Tibial nerve (tissue), 4 donors: ENCODE results near the gene EFNA5. TPM values are rescaled to one million over a fixed set of nuclear protein-coding genes. Genes with fewer than 3 reads are reported as not detected.

Source experiments
- DNase-seq, 2 donors: peaks; one replicate each; pipeline ENCODE4 v3.0.0-alpha.2; 2019; ENCODE audit warnings: low spot score in 2 of 2
- H3K27ac ChIP-seq, 4 donors: fragments of 200-600 bp; sonication (generic) in 3 of 4; one replicate each; pipeline ENCODE4 v1.5.1; 2017 to 2019; ENCODE audit warnings: mild to moderate bottlenecking in 1 of 4
- H3K27me3 ChIP-seq, 2 donors: fragments of 200-600 bp; sonication (generic) in 1 of 2; one replicate each; pipeline versions ENCODE4 v1.5.1 to v1.6.0; 2017 to 2019
- H3K36me3 ChIP-seq, 3 donors: fragments of 200-600 bp; sonication (generic); one replicate each; pipeline ENCODE4 v1.5.1; 2018 to 2019
- H3K4me1 ChIP-seq, 4 donors: fragments of 200-600 bp; sonication (generic) in 3 of 4; one replicate each; pipeline ENCODE4 v1.5.1; 2017 to 2019
- H3K4me3 ChIP-seq, 4 donors: fragments of 200-600 bp; sonication (generic) in 3 of 4; one replicate each; pipeline ENCODE4 v1.5.1; 2017 to 2019; ENCODE audit warnings: mild to moderate bottlenecking in 1 of 4, moderate library complexity in 1 of 4
- H3K9me3 ChIP-seq, 4 donors: fragments of 200-600 bp; sonication (generic) in 3 of 4; one replicate each; pipeline ENCODE4 v1.5.1; 2017 to 2019
- CTCF ChIP-seq, 5 experiments: fragments of 200-600 bp in 3 of 5; fragments of 450-650 bp in 2 of 5; sonication (generic) in 3 of 5; IDR thresholded peaks; one replicate each; pipeline ENCODE4 v1.5.1; 2016 to 2019; ENCODE audit warnings: antibody characterized with exemption in 5 of 5, mild to moderate bottlenecking in 3 of 5, moderate library complexity in 2 of 5
- EP300 ChIP-seq, 2 donors: sonication (generic); formaldehyde crosslinking; IDR thresholded peaks; one replicate each; pipeline ENCODE4 v1.6.1; 2017; ENCODE audit warnings: antibody characterized with exemption in 2 of 2, mild to moderate bottlenecking in 1 of 2
- POLR2A ChIP-seq, 2 donors: fragments of 450-650 bp; IDR thresholded peaks; one replicate each; pipeline ENCODE4 v1.6.1; 2017; ENCODE audit warnings: antibody characterized with exemption in 2 of 2, mild to moderate bottlenecking in 2 of 2, moderate library complexity in 2 of 2
- WGBS, 2 donors: methylation state at CpG; one replicate each; pipeline ENCODE4 v1.1.5; 2018; 5-methylcytosine and 5-hydroxymethylcytosine counted together
- total RNA-seq, 4 donors: library from RNA; depleted of rRNA; stranded (reverse); fragments of >200 nt; gene quantifications; one replicate each; pipeline ENCODE4 v1.1.0, GENCODE V29; 2016

EFNA5 gene
- total RNA-seq, 4 donors from 2014 or later = 6.3 to 10.2 (median 6.9) TPM

- Histone ChIP-seq H3K27me3 (no peaks in the 10 kb centered on the region), H3K4me1 (peaks cover 0 to 12% (median 0%) of the 10 kb centered on the region in 4 donors), H3K4me3 (no peak overlapping the region), H3K36me3 (no peaks in the 10 kb centered on the region), H3K9me3 (no peaks in the 10 kb centered on the region), H3K27ac (no peak overlapping the region)
- WGBS, 2 donors = 52 to 53% methylated on average over 2 of the region's 2 CpGs
- TF ChIP-seq POLR2A (IDR thresholded peaks at IDR 0.05) = no peak
- no peak for TF ChIP-seq EP300 (IDR thresholded peaks at IDR 0.05)
- no peak for TF ChIP-seq CTCF (IDR thresholded peaks at IDR 0.05)
- DNase-seq = no peak
These were observed 198.1 kb downstream of the EFNA5 start for GRCh38 chr5:107472620-107473064.

GRCh38 chr5:107470295-107470582, 200.5 kb downstream of the EFNA5 start:
- H3K9me3 ChIP-seq = no peaks in the 10 kb centered on the region
- no peak for DNase-seq
- no peaks in the 10 kb centered on the region for H3K27me3 ChIP-seq
- 29 to 43% methylated on average over 1 of the region's 1 CpG for WGBS, 2 donors
- no peak for TF ChIP-seq POLR2A (IDR thresholded peaks at IDR 0.05)
- TF ChIP-seq CTCF (IDR thresholded peaks at IDR 0.05) = no peak
- TF ChIP-seq EP300 (IDR thresholded peaks at IDR 0.05) = no peak
- H3K36me3 ChIP-seq = no peaks in the 10 kb centered on the region
- no peak overlapping the region for H3K4me3 ChIP-seq
- H3K27ac ChIP-seq = no peak overlapping the region
- H3K4me1 ChIP-seq = peaks cover 0 to 12% (median 0%) of the 10 kb centered on the region in 4 donors

- WGBS, 2 donors = 52 to 57% methylated on average over 5 of the region's 5 CpGs
- no peak overlapping the region for H3K27ac ChIP-seq
- peaks cover 0 to 12% (median 0%) of the 10 kb centered on the region in 4 donors for H3K4me1 ChIP-seq
- H3K9me3 ChIP-seq = no peaks in the 10 kb centered on the region
- no peak for DNase-seq
- no peak overlapping the region for H3K4me3 ChIP-seq
- H3K27me3 ChIP-seq = no peaks in the 10 kb centered on the region
- no peaks in the 10 kb centered on the region for H3K36me3 ChIP-seq
- TF ChIP-seq CTCF (IDR thresholded peaks at IDR 0.05) (no peak), EP300 (IDR thresholded peaks at IDR 0.05) (no peak), POLR2A (IDR thresholded peaks at IDR 0.05) (no peak)
These were observed 201.0 kb downstream of the EFNA5 start for GRCh38 chr5:107469485-107470294.

GRCh38 chr5:107469064-107469463, 201.7 kb downstream of the EFNA5 start:
- TF ChIP-seq EP300 (IDR thresholded peaks at IDR 0.05) (no peak), POLR2A (IDR thresholded peaks at IDR 0.05) (no peak), CTCF (IDR thresholded peaks at IDR 0.05) (no peak)
- WGBS, 2 donors = 66 to 76% methylated on average over 2 of the region's 2 CpGs
- DNase-seq = no peak
- Histone ChIP-seq H3K4me3 (no peak overlapping the region), H3K4me1 (peaks cover 0 to 12% (median 0%) of the 10 kb centered on the region in 4 donors), H3K27ac (no peak overlapping the region), H3K9me3 (no peaks in the 10 kb centered on the region), H3K36me3 (no peaks in the 10 kb centered on the region), H3K27me3 (no peaks in the 10 kb centered on the region)

GRCh38 chr5:107468276-107468675, 202.5 kb downstream of the EFNA5 start:
- Histone ChIP-seq H3K36me3 (no peaks in the 10 kb centered on the region), H3K9me3 (no peaks in the 10 kb centered on the region), H3K27ac (no peak overlapping the region), H3K4me1 (peaks cover 0 to 12% (median 0%) of the 10 kb centered on the region in 4 donors), H3K4me3 (no peak overlapping the region), H3K27me3 (no peaks in the 10 kb centered on the region)
- no peak for DNase-seq
- WGBS, 2 donors = 76 to 79% methylated on average over 1 of the region's 1 CpG
- TF ChIP-seq CTCF (IDR thresholded peaks at IDR 0.05) = no peak
- TF ChIP-seq EP300 (IDR thresholded peaks at IDR 0.05) = no peak
- TF ChIP-seq POLR2A (IDR thresholded peaks at IDR 0.05) = no peak
